ENCODE results near the gene APCDD1L. TPM values are rescaled to one million over a fixed set of nuclear protein-coding genes. Genes with fewer than 3 reads are reported as not detected.

Gene APCDD1L
- total and polyA plus RNA-seq, 2 of the 8 experiments (the other 6 are each of a cell fraction or from before 2014, with no cell fraction given) = 0.83 to 3.1 TPM

DNA sequence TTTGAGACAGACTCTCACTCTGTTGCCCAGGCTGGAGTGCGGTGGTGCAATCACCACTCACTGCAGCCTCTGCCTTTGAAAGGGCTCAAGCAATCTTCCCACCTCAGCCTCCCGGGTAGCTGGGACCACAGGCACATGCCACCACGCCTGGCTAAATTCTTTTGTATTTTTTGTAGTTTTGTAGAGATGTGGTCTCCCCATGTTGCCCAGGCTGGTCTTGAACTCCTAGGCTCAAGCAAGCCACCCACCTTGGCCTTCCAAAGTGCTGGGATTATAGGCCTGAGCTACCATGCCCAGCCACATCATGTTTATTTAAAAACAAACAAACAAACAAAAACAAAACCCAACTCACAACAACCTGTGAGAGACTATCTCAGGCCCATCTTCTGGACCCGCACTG is 29.7 kb upstream of the APCDD1L start (continued):
- TF ChIP-seq, protein P1, sequence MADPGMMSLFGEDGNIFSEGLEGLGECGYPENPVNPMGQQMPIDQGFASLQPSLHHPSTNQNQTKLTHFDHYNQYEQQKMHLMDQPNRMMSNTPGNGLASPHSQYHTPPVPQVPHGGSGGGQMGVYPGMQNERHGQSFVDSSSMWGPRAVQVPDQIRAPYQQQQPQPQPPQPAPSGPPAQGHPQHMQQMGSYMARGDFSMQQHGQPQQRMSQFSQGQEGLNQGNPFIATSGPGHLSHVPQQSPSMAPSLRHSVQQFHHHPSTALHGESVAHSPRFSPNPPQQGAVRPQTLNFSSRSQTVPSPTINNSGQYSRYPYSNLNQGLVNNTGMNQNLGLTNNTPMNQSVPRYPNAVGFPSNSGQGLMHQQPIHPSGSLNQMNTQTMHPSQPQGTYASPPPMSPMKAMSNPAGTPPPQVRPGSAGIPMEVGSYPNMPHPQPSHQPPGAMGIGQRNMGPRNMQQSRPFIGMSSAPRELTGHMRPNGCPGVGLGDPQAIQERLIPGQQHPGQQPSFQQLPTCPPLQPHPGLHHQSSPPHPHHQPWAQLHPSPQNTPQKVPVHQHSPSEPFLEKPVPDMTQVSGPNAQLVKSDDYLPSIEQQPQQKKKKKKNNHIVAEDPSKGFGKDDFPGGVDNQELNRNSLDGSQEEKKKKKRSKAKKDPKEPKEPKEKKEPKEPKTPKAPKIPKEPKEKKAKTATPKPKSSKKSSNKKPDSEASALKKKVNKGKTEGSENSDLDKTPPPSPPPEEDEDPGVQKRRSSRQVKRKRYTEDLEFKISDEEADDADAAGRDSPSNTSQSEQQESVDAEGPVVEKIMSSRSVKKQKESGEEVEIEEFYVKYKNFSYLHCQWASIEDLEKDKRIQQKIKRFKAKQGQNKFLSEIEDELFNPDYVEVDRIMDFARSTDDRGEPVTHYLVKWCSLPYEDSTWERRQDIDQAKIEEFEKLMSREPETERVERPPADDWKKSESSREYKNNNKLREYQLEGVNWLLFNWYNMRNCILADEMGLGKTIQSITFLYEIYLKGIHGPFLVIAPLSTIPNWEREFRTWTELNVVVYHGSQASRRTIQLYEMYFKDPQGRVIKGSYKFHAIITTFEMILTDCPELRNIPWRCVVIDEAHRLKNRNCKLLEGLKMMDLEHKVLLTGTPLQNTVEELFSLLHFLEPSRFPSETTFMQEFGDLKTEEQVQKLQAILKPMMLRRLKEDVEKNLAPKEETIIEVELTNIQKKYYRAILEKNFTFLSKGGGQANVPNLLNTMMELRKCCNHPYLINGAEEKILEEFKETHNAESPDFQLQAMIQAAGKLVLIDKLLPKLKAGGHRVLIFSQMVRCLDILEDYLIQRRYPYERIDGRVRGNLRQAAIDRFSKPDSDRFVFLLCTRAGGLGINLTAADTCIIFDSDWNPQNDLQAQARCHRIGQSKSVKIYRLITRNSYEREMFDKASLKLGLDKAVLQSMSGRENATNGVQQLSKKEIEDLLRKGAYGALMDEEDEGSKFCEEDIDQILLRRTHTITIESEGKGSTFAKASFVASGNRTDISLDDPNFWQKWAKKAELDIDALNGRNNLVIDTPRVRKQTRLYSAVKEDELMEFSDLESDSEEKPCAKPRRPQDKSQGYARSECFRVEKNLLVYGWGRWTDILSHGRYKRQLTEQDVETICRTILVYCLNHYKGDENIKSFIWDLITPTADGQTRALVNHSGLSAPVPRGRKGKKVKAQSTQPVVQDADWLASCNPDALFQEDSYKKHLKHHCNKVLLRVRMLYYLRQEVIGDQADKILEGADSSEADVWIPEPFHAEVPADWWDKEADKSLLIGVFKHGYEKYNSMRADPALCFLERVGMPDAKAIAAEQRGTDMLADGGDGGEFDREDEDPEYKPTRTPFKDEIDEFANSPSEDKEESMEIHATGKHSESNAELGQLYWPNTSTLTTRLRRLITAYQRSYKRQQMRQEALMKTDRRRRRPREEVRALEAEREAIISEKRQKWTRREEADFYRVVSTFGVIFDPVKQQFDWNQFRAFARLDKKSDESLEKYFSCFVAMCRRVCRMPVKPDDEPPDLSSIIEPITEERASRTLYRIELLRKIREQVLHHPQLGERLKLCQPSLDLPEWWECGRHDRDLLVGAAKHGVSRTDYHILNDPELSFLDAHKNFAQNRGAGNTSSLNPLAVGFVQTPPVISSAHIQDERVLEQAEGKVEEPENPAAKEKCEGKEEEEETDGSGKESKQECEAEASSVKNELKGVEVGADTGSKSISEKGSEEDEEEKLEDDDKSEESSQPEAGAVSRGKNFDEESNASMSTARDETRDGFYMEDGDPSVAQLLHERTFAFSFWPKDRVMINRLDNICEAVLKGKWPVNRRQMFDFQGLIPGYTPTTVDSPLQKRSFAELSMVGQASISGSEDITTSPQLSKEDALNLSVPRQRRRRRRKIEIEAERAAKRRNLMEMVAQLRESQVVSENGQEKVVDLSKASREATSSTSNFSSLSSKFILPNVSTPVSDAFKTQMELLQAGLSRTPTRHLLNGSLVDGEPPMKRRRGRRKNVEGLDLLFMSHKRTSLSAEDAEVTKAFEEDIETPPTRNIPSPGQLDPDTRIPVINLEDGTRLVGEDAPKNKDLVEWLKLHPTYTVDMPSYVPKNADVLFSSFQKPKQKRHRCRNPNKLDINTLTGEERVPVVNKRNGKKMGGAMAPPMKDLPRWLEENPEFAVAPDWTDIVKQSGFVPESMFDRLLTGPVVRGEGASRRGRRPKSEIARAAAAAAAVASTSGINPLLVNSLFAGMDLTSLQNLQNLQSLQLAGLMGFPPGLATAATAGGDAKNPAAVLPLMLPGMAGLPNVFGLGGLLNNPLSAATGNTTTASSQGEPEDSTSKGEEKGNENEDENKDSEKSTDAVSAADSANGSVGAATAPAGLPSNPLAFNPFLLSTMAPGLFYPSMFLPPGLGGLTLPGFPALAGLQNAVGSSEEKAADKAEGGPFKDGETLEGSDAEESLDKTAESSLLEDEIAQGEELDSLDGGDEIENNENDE (IDR thresholded peaks at IDR 0.05; ENCODE audit: insufficient replicate concordance, low read length) = no peak
- TF ChIP-seq EZH2 (IDR thresholded peaks at IDR 0.05; ENCODE audit: low read depth, low read length, severe bottlenecking) (no peak), BACH1 (IDR thresholded peaks at IDR 0.05; ENCODE audit: low read length) (no peak)
